SK-N-MC (cell line): ENCODE measurements around the gene SLC4A3.

Source experiments
- DNase-seq: peaks from one replicate; pipeline ENCODE4 v3.0.0-alpha.2; 2011; ENCODE audit warnings: low read depth, low spot score
- H3K27ac ChIP-seq: fragments of 200-600 bp; sonication (generic); 2 replicates; pipeline ENCODE4 v1.5.1; 2016; ENCODE audit warnings: mixed run types
- H3K36me3 ChIP-seq: fragments of 200-600 bp; sonication (generic); 2 replicates; pipeline ENCODE4 v1.6.1; 2017; ENCODE audit warnings: antibody characterized with exemption, low read length, mixed read lengths; ENCODE audit not compliant: insufficient read depth
- H3K4me3 ChIP-seq: fragments of 200-600 bp; sonication (generic); 2 replicates; pipeline ENCODE4 v1.5.1; 2016
- H3K9ac ChIP-seq: fragments of 200-600 bp; sonication (generic); 2 replicates; pipeline ENCODE4 v1.8.0; 2017; ENCODE audit warnings: mixed run types, mixed read lengths; ENCODE audit not compliant: insufficient read length
- H3K9me3 ChIP-seq: fragments of 200-600 bp; sonication (generic); 2 replicates; pipeline ENCODE4 v1.6.1; 2017; ENCODE audit warnings: low read depth, mild to moderate bottlenecking, antibody characterized with exemption, low read length, moderate library complexity, mixed read lengths
- EZH2 ChIP-seq: fragments of 200-600 bp; sonication (generic); IDR thresholded peaks from one replicate; pipeline ENCODE4 v1.6.1; 2017; ENCODE audit warnings: antibody characterized with exemption
- FOXP2 ChIP-seq: optimal IDR thresholded peaks from 2 replicates; pipeline ENCODE3; 2011; ENCODE audit warnings: mild to moderate bottlenecking, moderate library complexity; ENCODE audit not compliant: insufficient read depth; ENCODE audit errors: extremely low read length, control extremely low read depth
- POLR2AphosphoS5 ChIP-seq: IDR thresholded peaks from 2 replicates; pipeline ENCODE4 v1.6.1; 2012; ENCODE audit warnings: mild to moderate bottlenecking, low read depth, low read length, borderline replicate concordance

The SLC4A3 gene

DNA sequence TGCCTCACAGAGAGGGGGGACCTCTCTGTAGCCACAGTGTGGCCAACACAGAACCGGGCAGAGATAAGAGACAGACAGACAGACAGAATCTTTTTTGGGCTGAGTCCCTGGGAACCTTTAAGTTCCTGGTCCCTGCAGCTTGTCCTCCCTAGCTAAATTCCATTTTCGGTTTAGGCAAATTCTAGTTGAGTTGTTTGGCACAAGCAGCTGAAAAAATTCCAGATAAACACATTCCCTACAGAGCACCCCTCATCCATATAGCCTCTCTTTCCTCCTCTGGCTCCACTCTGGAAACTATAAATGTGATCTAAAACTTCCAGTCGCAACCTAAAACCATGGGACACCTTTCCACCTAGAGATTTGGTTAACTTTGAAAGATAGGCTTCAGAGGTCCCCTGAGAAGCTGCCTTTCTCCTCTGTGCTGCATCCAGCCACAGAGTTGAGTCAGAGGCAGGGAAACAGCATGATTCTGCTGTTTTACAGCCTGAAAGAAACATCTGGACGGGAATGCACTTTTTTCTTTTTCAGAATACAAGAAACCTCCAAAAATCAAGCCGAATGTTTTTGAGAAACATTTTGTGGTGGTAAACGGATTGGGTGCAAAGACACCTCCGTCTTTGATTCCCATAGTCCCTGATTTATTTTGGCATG is 30.9 kb downstream of the SLC4A3 start:
- no peak overlapping the region for H3K27ac ChIP-seq
- H3K36me3 ChIP-seq, result no peaks in the 10 kb centered on the region
- no peak for DNase-seq
- no peak for TF ChIP-seq EZH2
- TF ChIP-seq FOXP2, result no peak
- TF ChIP-seq POLR2AphosphoS5, result no peak
- no peak overlapping the region for H3K4me3 ChIP-seq
- no peak overlapping the region for H3K9ac ChIP-seq
- no peaks in the 10 kb centered on the region; the same call in 1 of the 2 replicates for H3K9me3 ChIP-seq

- Histone ChIP-seq H3K9ac (no peak overlapping the region), H3K27ac (no peak overlapping the region), H3K36me3 (no peaks in the 10 kb centered on the region), H3K4me3 (no peak overlapping the region), H3K9me3 (no peaks in the 10 kb centered on the region; the same call in 1 of the 2 replicates)
- TF ChIP-seq POLR2AphosphoS5 (no peak), EZH2 (no peak), FOXP2 (no peak)
- no peak for DNase-seq
Measured at GRCh38 chr2:219658874-219659273, 31.4 kb downstream of the SLC4A3 start.

- no peaks in the 10 kb centered on the region; the same call in 1 of the 2 replicates for H3K9me3 ChIP-seq
- no peak for TF ChIP-seq POLR2AphosphoS5
- no peak for TF ChIP-seq FOXP2
- TF ChIP-seq EZH2, result no peak
- H3K36me3 ChIP-seq, result no peaks in the 10 kb centered on the region
- no peak overlapping the region for H3K4me3 ChIP-seq
- H3K9ac ChIP-seq, result no peak overlapping the region
- no peak overlapping the region for H3K27ac ChIP-seq
- no peak for DNase-seq
Measured at GRCh38 chr2:219661197-219661954, 33.9 kb downstream of the SLC4A3 start.

DNA sequence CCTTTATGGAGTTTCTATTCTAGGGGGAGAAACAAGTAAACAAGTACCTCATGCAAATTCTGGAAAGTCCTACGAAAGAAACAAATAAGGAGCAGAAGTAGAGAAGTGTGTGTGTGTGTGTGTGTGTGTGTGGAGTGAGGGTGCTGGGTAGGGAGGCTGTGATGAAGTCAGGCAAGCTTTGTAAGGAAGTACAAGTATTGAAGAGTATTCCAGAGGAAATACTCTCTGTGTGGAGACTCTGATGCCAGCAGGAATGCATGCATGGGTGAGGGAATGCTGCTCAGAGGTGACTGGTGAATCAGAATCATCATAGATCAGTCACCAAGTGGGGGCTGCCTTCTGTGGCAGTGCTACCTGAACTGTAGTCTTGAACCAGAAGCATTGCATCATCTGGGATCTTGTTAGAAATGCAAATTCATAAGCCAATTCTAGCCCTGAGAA is 34.5 kb downstream of the SLC4A3 start:
- Histone ChIP-seq H3K9ac (no peak overlapping the region), H3K36me3 (no peaks in the 10 kb centered on the region), H3K27ac (no peak overlapping the region), H3K4me3 (no peak overlapping the region), H3K9me3 (no peaks in the 10 kb centered on the region)
- no peak for TF ChIP-seq FOXP2
- TF ChIP-seq EZH2, result no peak
- no peak for TF ChIP-seq POLR2AphosphoS5
- no peak for DNase-seq

DNA sequence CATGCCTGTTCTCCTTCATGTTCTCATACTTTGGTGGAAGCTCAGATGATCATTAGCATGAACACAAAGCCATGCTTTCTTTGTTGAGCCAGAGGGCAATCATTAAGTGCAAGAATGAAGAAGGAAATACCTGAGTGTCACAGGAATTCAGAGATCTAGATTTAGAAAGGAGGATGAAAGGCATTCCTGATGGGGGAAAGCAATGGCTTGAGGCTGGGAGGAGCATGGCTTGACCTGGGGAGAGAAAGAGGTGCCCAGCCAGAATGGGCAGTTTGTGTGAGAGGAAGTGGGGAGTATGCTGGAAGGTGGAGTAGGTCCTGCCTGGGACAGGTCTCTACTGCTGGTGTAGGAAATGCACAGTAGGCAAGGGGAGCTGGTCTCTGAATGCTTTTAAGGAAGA is 35.1 kb downstream of the SLC4A3 start:
- no peaks in the 10 kb centered on the region for H3K36me3 ChIP-seq
- H3K27ac ChIP-seq, result no peak overlapping the region
- no peak for DNase-seq
- H3K9ac ChIP-seq, result no peak overlapping the region
- no peaks in the 10 kb centered on the region for H3K9me3 ChIP-seq
- no peak overlapping the region for H3K4me3 ChIP-seq
- TF ChIP-seq EZH2, result no peak
- no peak for TF ChIP-seq FOXP2
- no peak for TF ChIP-seq POLR2AphosphoS5

DNA sequence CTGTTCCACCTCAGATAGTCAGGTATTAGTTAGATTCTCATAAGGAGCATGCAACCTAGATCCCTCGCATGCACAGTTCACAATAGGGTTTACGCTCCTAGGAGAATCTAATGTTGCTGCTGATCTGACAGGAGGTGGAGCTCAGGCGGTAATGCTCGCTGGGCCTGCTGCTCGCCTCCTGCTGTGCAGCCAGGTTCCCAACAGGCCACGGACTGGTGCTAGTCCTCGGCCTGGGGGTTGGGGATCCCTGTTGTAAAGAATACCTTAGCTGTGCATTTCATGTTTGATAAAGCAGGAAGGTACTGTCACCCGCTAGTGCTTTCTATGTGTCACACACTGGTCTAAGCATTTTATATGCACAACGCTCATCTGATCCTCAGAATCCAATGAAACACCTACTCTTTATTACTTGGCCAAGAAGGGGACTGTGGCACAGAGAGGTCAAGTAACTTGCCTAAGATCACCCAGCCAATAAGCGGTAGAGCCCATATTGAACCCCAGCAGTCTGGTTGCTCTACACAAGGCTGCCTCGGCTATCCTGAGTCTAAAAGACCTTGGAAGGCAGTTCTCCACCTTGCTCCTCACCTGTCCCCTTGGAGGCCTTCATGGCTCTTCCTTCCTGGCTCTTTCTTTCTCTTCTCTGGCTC is 35.8 kb downstream of the SLC4A3 start:
- DNase-seq, result no peak
- Histone ChIP-seq H3K36me3 (no peaks in the 10 kb centered on the region), H3K9ac (no peak overlapping the region), H3K27ac (no peak overlapping the region), H3K4me3 (no peak overlapping the region), H3K9me3 (no peaks in the 10 kb centered on the region)
- TF ChIP-seq POLR2AphosphoS5 (no peak), EZH2 (no peak), FOXP2 (no peak)

DNA sequence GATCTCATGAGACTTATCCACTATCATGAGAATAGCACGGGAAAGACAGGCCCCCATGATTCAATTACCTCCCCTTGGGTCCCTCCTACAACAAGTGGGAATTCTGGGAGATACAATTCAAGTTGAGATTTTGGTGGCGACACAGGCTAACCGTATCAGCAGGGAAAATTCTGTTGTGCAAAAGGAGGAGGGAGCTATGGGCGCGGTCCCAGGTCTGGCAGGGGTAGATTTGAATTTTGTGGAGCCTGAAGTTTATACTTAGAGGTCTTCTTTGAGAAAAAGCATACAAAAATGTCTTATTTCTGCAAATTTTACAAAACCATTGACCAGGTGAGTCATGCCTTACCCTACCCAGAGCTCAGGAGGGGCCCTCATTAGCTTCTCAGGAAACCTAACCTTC is 36.6 kb downstream of the SLC4A3 start:
- Histone ChIP-seq H3K9me3 (no peaks in the 10 kb centered on the region), H3K36me3 (no peaks in the 10 kb centered on the region), H3K27ac (no peak overlapping the region), H3K9ac (no peak overlapping the region), H3K4me3 (no peak overlapping the region)
- no peak for DNase-seq
- TF ChIP-seq EZH2, result no peak
- no peak for TF ChIP-seq FOXP2
- no peak for TF ChIP-seq POLR2AphosphoS5

DNA sequence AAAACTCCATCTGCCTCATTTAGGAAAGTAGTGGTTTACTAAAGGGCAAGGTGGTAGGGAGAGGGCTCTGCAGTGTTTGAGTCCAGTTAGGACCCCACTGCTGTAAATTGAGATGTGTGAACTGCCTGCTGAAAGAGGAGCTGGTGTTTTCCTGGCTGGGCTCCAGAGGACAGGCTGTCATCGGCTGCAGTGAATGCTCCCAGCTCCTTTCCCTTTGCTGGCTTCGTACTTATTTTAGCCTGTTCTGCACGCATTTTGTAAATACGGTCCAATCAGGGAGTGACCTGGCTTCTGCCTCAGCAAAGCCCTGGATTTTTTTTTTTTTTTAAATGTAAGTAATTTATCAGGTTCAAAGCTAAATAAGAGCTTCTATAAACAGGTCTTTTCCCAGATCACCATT is 37.5 kb downstream of the SLC4A3 start:
- H3K27ac ChIP-seq, result no peak overlapping the region
- TF ChIP-seq POLR2AphosphoS5, result no peak
- no peak for TF ChIP-seq EZH2
- no peak for TF ChIP-seq FOXP2
- no peaks in the 10 kb centered on the region for H3K9me3 ChIP-seq
- no peak overlapping the region for H3K9ac ChIP-seq
- no peak overlapping the region for H3K4me3 ChIP-seq
- no peak for DNase-seq
- no peaks in the 10 kb centered on the region for H3K36me3 ChIP-seq
